HepG2 (cell line): ENCODE measurements around the gene KANK3. TPM values are rescaled to one million over a fixed set of nuclear protein-coding genes. Genes with fewer than 3 reads are reported as not detected.

Experiments
- AKAP8 ChIP-seq: sonication (generic); formaldehyde crosslinking; IDR thresholded peaks from 2 replicates; pipeline ENCODE4 v1.5.1; 2020; ENCODE audit warnings: mild to moderate bottlenecking, missing genetic modification reagents
- ASH2L ChIP-seq: fragments of 300-600, 200-600 bp; sonication (generic); IDR thresholded peaks from 2 replicates; pipeline ENCODE4 v1.7.0; 2017; ENCODE audit warnings: low read depth, mild to moderate bottlenecking, moderate library complexity, mixed read lengths, low read length; ENCODE audit not compliant: insufficient read length
- ATAD3A ChIP-seq: sonication (generic); formaldehyde crosslinking; IDR thresholded peaks from 2 replicates; pipeline ENCODE4 v1.4.0; 2020; ENCODE audit warnings: missing genetic modification reagents
- GLI4 ChIP-seq: sonication (generic); formaldehyde crosslinking; IDR thresholded peaks from 2 replicates; pipeline ENCODE4 v1.5.1; 2020; ENCODE audit warnings: missing genetic modification reagents, mild to moderate bottlenecking, moderate library complexity, borderline replicate concordance
- GLMP ChIP-seq: sonication (generic); formaldehyde crosslinking; IDR thresholded peaks from 2 replicates; pipeline ENCODE4 v1.9.0; 2021; ENCODE audit warnings: missing genetic modification reagents, mild to moderate bottlenecking, borderline replicate concordance
- GMEB1 ChIP-seq: sonication (generic); formaldehyde crosslinking; IDR thresholded peaks from 2 replicates; pipeline ENCODE4 v1.5.1; 2020; ENCODE audit warnings: missing genetic modification reagents, mild to moderate bottlenecking, borderline replicate concordance
- KLF13 ChIP-seq: sonication (generic); formaldehyde crosslinking; IDR thresholded peaks from 2 replicates; pipeline ENCODE4 v1.4.0; 2020; ENCODE audit warnings: mild to moderate bottlenecking, missing genetic modification reagents
- ONECUT2 ChIP-seq: sonication (generic); formaldehyde crosslinking; IDR thresholded peaks from 2 replicates; pipeline ENCODE4 v1.4.0; 2020; ENCODE audit warnings: missing genetic modification reagents
- PLRG1 ChIP-seq: fragments of 450-650 bp; conservative IDR thresholded peaks from 2 replicates; pipeline ENCODE4 v1.6.1; 2016
- RFX1 ChIP-seq: fragments of 450-650 bp; IDR thresholded peaks from 2 replicates; pipeline ENCODE4 v1.6.1; 2017
- SMC3 ChIP-seq: IDR thresholded peaks from 2 replicates; pipeline ENCODE4 v1.6.1; 2011; ENCODE audit warnings: low read length, improper control_type of control experiment
- TBX2 ChIP-seq: sonication (generic); formaldehyde crosslinking; IDR thresholded peaks from 2 replicates; pipeline ENCODE4 v1.5.0; 2020; ENCODE audit warnings: missing genetic modification reagents, mild to moderate bottlenecking, borderline replicate concordance
- TEAD3 ChIP-seq: optimal IDR thresholded peaks from 2 replicates; pipeline ENCODE3; 2016; ENCODE audit warnings: borderline replicate concordance
- TERF1 ChIP-seq: sonication (generic); formaldehyde crosslinking; IDR thresholded peaks from 2 replicates; pipeline ENCODE4 v1.8.0; 2022; ENCODE audit warnings: mild to moderate bottlenecking, missing genetic modification reagents, moderate library complexity
- ZBTB46 ChIP-seq: sonication (generic); formaldehyde crosslinking; IDR thresholded peaks from 2 replicates; pipeline ENCODE4 v1.4.0; 2020; ENCODE audit warnings: mild to moderate bottlenecking, missing genetic modification reagents, borderline replicate concordance
- ZNF263 ChIP-seq: sonication (generic); formaldehyde crosslinking; IDR thresholded peaks from 2 replicates; pipeline ENCODE4 v1.4.0; 2020; ENCODE audit warnings: missing genetic modification reagents
- ZNF274 ChIP-seq: sonication (generic); formaldehyde crosslinking; IDR thresholded peaks from 2 replicates; pipeline ENCODE4 v1.5.1; 2020; ENCODE audit warnings: mild to moderate bottlenecking, missing genetic modification reagents
- ZNF44 ChIP-seq: sonication (generic); formaldehyde crosslinking; IDR thresholded peaks from 2 replicates; pipeline ENCODE4 v1.5.1; 2020; ENCODE audit warnings: mild to moderate bottlenecking, missing genetic modification reagents
- ZNF562 ChIP-seq: sonication (generic); formaldehyde crosslinking; IDR thresholded peaks from 2 replicates; pipeline ENCODE4 v1.8.0; 2022; ENCODE audit warnings: missing genetic modification reagents, borderline replicate concordance
- ZNF839 ChIP-seq: sonication (generic); formaldehyde crosslinking; IDR thresholded peaks from 2 replicates; pipeline ENCODE4 v1.4.0; 2020; ENCODE audit warnings: missing genetic modification reagents, mild to moderate bottlenecking, borderline replicate concordance
- polyA plus RNA-seq, 8 experiments: library from polyadenylated mRNA; depleted of rRNA in 3 of 8; stranded (reverse) in 7 of 8; unstranded in 1 of 8; fragments of >200 nt; fragmentation: Illumina TruSeq in 4 of 8; extraction: Trizol in 4 of 8; gene quantifications; 2 replicates each; pipeline versions ENCODE4 v1.2.1 to v1.2.3, GENCODE V29; 2011 to 2016; ENCODE audit warnings: low read depth in 4 of 8, missing spikeins in 1 of 8, mixed read lengths in 1 of 8; ENCODE audit not compliant: insufficient read depth in 1 of 8
- total RNA-seq, 5 experiments: library from RNA; depleted of rRNA; stranded (reverse); fragments of >200 nt; fragmentation: Illumina TruSeq; extraction: Trizol; gene quantifications; 2 replicates each; pipeline ENCODE4 v1.2.3, GENCODE V29; 2016; ENCODE audit warnings: low read depth in 1 of 5

Gene KANK3
- total and polyA plus RNA-seq, 2 of the 13 experiments (the other 11 are each of a cell fraction or from before 2014, with no cell fraction given): 0.15 to 0.20 TPM

- TF ChIP-seq ZBTB46 (no peak), AKAP8 (CRISPR knock-in tag) (no peak), ZNF839 (CRISPR knock-in tag) (0 out of 2 replicates have a peak, but pooled peaks have one; percentile 29), PLRG1 (no peak), ZNF274 (CRISPR knock-in tag) (0 out of 2 replicates have a peak, but pooled peaks have one; percentile 56), GMEB1 (no peak; the same call in 1 of the 2 replicates), GLMP (CRISPR knock-in tag) (no peak), SMC3 (no peak), KLF13 (CRISPR knock-in tag) (no peak), TERF1 (CRISPR knock-in tag) (no peak), RFX1 (no peak), TEAD3 (CRISPR knock-in tag) (peak; percentile 87), ASH2L (no peak), ONECUT2 (CRISPR knock-in tag) (no peak), ZNF263 (CRISPR knock-in tag) (0 out of 2 replicates have a peak, but pooled peaks have one; percentile 24), ZNF44 (CRISPR knock-in tag) (no peak), ZNF562 (CRISPR knock-in tag) (no peak), ATAD3A (CRISPR knock-in tag) (no peak), TBX2 (CRISPR knock-in tag) (peak; percentile 62; the same call in 1 of the 2 replicates), GLI4 (CRISPR knock-in tag) (no peak)
These were observed 19.1 kb upstream of the KANK3 start (continued) for GRCh38 chr19:8361921-8362793.
